NB4 (cell line): Measurements from ENCODE around the gene ARHGAP28.

Experiments used
- DNase-seq: peaks from one replicate; pipeline ENCODE4 v3.0.0; 2010; ENCODE audit warnings: low read depth
- H3K4me3 ChIP-seq: one replicate; pipeline ENCODE4 v1.5.1; 2011; ENCODE audit warnings: mild to moderate bottlenecking, low read depth, low read length, moderate library complexity
- MYC ChIP-seq: IDR thresholded peaks from 2 replicates; pipeline ENCODE4 v1.6.1; 2011; ENCODE audit warnings: low read depth, low read length
- POLR2A ChIP-seq: IDR thresholded peaks from 2 replicates; pipeline ENCODE4 v1.6.1; 2011; ENCODE audit warnings: mild to moderate bottlenecking; ENCODE audit not compliant: insufficient read length; ENCODE audit errors: extremely low read depth
- TF ChIP-seq, protein P1 (sequence below): IDR thresholded peaks from 2 replicates; pipeline ENCODE4 v1.6.1; 2011; ENCODE audit warnings: low read depth, low read length
- TF ChIP-seq, protein P2 (sequence below): IDR thresholded peaks from one replicate; pipeline ENCODE4 v1.5.1; 2012; ENCODE audit warnings: low read depth, low read length

Gene ARHGAP28

DNA sequence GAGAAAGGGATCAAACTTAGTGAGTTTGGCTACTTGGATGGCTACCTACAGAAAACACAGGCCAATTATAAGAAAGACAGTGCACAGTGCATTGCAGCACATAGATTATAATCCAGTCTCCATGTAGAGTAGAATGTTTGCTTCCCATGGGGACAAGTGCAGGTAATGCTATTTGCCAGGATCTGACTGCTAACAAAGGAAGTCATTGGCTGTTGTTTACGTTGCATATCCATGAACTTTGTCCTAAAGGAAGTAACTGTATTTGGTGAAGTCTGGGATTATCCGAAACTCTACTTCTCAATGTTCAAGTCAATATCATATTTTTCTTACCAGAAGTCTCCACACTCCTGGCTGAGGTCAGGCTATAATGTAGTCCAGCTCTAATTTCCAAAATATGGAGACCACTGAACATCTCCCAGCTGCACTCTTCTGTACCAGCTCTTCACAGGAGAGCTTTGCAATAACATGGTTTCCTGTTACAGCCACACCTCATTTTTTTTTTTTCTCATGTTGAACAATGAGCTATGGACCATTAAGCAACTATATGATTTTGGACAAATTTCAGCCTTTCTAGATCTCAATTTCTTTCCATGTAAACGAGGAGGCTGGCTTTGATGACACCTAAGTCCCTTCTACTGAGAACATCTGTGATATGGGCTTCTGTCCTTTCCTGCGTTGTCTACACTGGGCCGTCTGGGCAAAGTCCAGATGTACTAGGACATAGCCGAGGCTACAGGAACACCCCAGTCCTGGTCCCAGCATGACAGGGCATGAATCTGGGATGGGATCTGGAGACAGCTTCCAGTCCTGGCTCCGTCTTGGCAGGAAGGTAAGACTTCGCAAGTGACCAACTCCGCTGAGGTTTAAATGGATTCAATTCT, 233.3 kb downstream of the ARHGAP28 start:
- no peak overlapping the region for H3K4me3 ChIP-seq
- DNase-seq = no peak
- TF ChIP-seq, protein P1, sequence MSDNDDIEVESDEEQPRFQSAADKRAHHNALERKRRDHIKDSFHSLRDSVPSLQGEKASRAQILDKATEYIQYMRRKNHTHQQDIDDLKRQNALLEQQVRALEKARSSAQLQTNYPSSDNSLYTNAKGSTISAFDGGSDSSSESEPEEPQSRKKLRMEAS = no peak
- TF ChIP-seq, protein P2, sequence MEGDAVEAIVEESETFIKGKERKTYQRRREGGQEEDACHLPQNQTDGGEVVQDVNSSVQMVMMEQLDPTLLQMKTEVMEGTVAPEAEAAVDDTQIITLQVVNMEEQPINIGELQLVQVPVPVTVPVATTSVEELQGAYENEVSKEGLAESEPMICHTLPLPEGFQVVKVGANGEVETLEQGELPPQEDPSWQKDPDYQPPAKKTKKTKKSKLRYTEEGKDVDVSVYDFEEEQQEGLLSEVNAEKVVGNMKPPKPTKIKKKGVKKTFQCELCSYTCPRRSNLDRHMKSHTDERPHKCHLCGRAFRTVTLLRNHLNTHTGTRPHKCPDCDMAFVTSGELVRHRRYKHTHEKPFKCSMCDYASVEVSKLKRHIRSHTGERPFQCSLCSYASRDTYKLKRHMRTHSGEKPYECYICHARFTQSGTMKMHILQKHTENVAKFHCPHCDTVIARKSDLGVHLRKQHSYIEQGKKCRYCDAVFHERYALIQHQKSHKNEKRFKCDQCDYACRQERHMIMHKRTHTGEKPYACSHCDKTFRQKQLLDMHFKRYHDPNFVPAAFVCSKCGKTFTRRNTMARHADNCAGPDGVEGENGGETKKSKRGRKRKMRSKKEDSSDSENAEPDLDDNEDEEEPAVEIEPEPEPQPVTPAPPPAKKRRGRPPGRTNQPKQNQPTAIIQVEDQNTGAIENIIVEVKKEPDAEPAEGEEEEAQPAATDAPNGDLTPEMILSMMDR = no peak
- no peak for TF ChIP-seq POLR2A
- no peak for TF ChIP-seq MYC

DNA sequence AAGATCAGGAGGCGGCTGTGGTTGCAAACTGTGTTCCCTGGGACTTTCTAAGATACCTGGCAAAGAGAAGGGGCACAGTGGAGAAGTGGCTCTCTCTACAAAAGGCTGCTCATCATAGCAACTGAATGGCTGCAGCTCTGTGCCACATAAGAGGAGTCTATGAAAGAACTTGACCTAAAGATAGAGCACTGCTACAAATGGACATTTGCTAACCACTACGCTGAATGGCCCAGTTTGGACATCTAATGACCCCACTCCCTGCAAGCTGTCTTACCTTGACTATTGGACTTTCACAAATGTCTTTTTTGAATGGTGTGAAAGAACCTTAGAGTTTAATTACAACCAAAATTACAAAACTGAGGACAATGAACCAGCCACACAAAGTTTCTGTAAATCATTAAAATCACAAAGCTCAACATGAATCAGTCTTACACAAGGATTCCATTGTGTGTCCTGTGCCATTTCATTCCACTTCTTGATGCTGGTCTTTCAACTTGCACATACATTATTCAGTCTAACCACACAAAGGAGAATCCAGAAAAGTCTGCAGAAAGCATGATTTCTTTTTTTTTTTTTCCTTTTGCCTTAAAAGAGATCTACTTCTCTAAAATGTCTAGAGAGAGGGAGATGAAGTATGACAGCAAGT, 234.1 kb downstream of the ARHGAP28 start:
- no peak overlapping the region for H3K4me3 ChIP-seq
- TF ChIP-seq, protein P1 = no peak
- TF ChIP-seq MYC = no peak
- TF ChIP-seq, protein P2 = no peak
- no peak for TF ChIP-seq POLR2A
- DNase-seq = no peak
